H9 (cell line): ENCODE data around the gene CREB5. TPM values are rescaled to one million over a fixed set of nuclear protein-coding genes. Genes with fewer than 3 reads are reported as not detected.

Experiments used
- DNase-seq: peaks from one replicate; pipeline ENCODE4 v3.0.0-alpha.2; 2017
- H2AFZ ChIP-seq: one replicate; pipeline ENCODE4 v1.6.1; 2013; ENCODE audit warnings: mild to moderate bottlenecking, low read length, control low read depth, moderate library complexity
- H2AK5ac ChIP-seq: 2 replicates; pipeline ENCODE4 v1.6.1; 2013; ENCODE audit warnings: low read length, control low read depth, mixed read lengths; ENCODE audit not compliant: insufficient read length
- H2BK120ac ChIP-seq: one replicate; pipeline ENCODE4 v1.6.1; 2013; ENCODE audit warnings: low read depth, mild to moderate bottlenecking, low read length, control low read depth, inconsistent platforms; ENCODE audit not compliant: poor library complexity, severe bottlenecking
- H2BK12ac ChIP-seq: 2 replicates; pipeline ENCODE4 v1.6.1; 2013; ENCODE audit warnings: low read length, control low read depth, mixed read lengths, low read depth; ENCODE audit not compliant: insufficient read length
- H2BK15ac ChIP-seq: 2 replicates; pipeline ENCODE4 v1.6.1; 2013; ENCODE audit warnings: low read depth, low read length, control low read depth
- H2BK20ac ChIP-seq: one replicate; pipeline ENCODE4 v1.6.1; 2013; ENCODE audit warnings: low read depth, mild to moderate bottlenecking, low read length, control low read depth, inconsistent platforms; ENCODE audit not compliant: poor library complexity, severe bottlenecking
- H2BK5ac ChIP-seq: 2 replicates; pipeline ENCODE4 v1.6.1; 2013; ENCODE audit warnings: low read length, control low read depth, mixed read lengths; ENCODE audit not compliant: insufficient read length
- H3K14ac ChIP-seq: 2 replicates; pipeline ENCODE4 v1.6.1; 2013; ENCODE audit warnings: low read length, control low read depth; ENCODE audit not compliant: insufficient read depth
- H3K18ac ChIP-seq: 2 replicates; pipeline ENCODE4 v1.6.1; 2013; ENCODE audit warnings: low read depth, mild to moderate bottlenecking, mixed read lengths, low read length, control low read depth; ENCODE audit not compliant: insufficient read length
- H3K23ac ChIP-seq: 2 replicates; pipeline ENCODE4 v1.6.1; 2013; ENCODE audit warnings: low read length, control low read depth, mixed read lengths, low read depth; ENCODE audit not compliant: insufficient read length
- H3K23me2 ChIP-seq: 2 replicates; pipeline ENCODE4 v1.6.1; 2013; ENCODE audit warnings: low read depth, mild to moderate bottlenecking, mixed read lengths, low read length, control low read depth; ENCODE audit not compliant: insufficient read length, poor library complexity, severe bottlenecking
- H3K27ac ChIP-seq: 2 replicates; pipeline ENCODE4 v1.5.1; 2013; ENCODE audit warnings: low read length, control low read depth, mixed read lengths, low read depth; ENCODE audit not compliant: insufficient read length
- H3K27me3 ChIP-seq: 2 replicates; pipeline ENCODE4 v1.6.1; 2013; ENCODE audit warnings: low read length, control low read depth, inconsistent platforms; ENCODE audit not compliant: insufficient read depth
- H3K4ac ChIP-seq: 2 replicates; pipeline ENCODE4 v1.6.1; 2013; ENCODE audit warnings: low read depth, mild to moderate bottlenecking, control low read depth, inconsistent platforms, low read length, moderate library complexity
- H3K4me1 ChIP-seq: 2 replicates; pipeline ENCODE4 v1.6.1; 2013; ENCODE audit warnings: low read length, control low read depth, inconsistent platforms; ENCODE audit not compliant: insufficient read depth
- H3K4me2 ChIP-seq: 2 replicates; pipeline ENCODE4 v1.6.1; 2013; ENCODE audit warnings: low read length, control low read depth, mixed read lengths; ENCODE audit not compliant: insufficient read length, insufficient read depth
- H3K56ac ChIP-seq: 2 replicates; pipeline ENCODE4 v1.6.1; 2013; ENCODE audit warnings: low read depth, mild to moderate bottlenecking, mixed read lengths, low read length, control low read depth; ENCODE audit not compliant: insufficient read length
- H3K79me1 ChIP-seq: 2 replicates; pipeline ENCODE4 v1.6.1; 2013; ENCODE audit warnings: low read depth, mild to moderate bottlenecking, moderate library complexity, low read length, control low read depth, inconsistent platforms; ENCODE audit not compliant: insufficient read depth, poor library complexity, severe bottlenecking
- H3K79me2 ChIP-seq: 2 replicates; pipeline ENCODE4 v1.6.1; 2013; ENCODE audit warnings: low read length, control low read depth, inconsistent platforms; ENCODE audit not compliant: insufficient read depth
- H3K9ac ChIP-seq: 2 replicates; pipeline ENCODE4 v1.6.1; 2013; ENCODE audit warnings: low read length, control low read depth, mixed read lengths; ENCODE audit not compliant: insufficient read length; ENCODE audit errors: extremely low read depth
- H3K9me3 ChIP-seq: one replicate; pipeline ENCODE4 v1.6.1; 2013; ENCODE audit warnings: low read depth, low read length, inconsistent platforms; ENCODE audit not compliant: control insufficient read depth
- H3T11ph ChIP-seq: one replicate; pipeline ENCODE4 v1.6.1; 2013; ENCODE audit warnings: mild to moderate bottlenecking, low read length, control low read depth, inconsistent platforms
- H4K20me1 ChIP-seq: one replicate; pipeline ENCODE4 v1.6.1; 2013; ENCODE audit not compliant: control insufficient read depth, insufficient read length, insufficient read depth
- H4K5ac ChIP-seq: 2 replicates; pipeline ENCODE4 v1.6.1; 2013; ENCODE audit warnings: low read depth, mild to moderate bottlenecking, mixed read lengths, low read length, control low read depth; ENCODE audit not compliant: insufficient read length
- H4K8ac ChIP-seq: replicated peaks from 2 replicates; pipeline ENCODE4 v1.6.1; 2013; ENCODE audit warnings: low read length, control low read depth, mixed read lengths, low read depth; ENCODE audit not compliant: insufficient read length
- H4K91ac ChIP-seq: 2 replicates; pipeline ENCODE4 v1.6.1; 2013; ENCODE audit warnings: low read depth, mild to moderate bottlenecking, moderate library complexity, mixed read lengths, low read length, control low read depth; ENCODE audit not compliant: insufficient read length
- H3K27ac Mint-ChIP-seq, 3 experiments: 2 replicates in 2 of 3; 3 replicates in 1 of 3; pipeline ENCODE4 v1.8.0; 2020 to 2021; ENCODE audit warnings: mixed read lengths in 3 of 3, mild to moderate bottlenecking in 1 of 3, moderate library complexity in 1 of 3
- H3K27me3 Mint-ChIP-seq: 2 replicates; pipeline ENCODE4 v1.8.0; 2021; ENCODE audit warnings: low read depth, mild to moderate bottlenecking, moderate library complexity, mixed read lengths
- H3K36me3 Mint-ChIP-seq, 3 experiments: 2 replicates in 2 of 3; 3 replicates in 1 of 3; pipeline ENCODE4 v1.8.0; 2020 to 2021; ENCODE audit warnings: low read depth in 3 of 3, mixed read lengths in 3 of 3; ENCODE audit not compliant: insufficient read depth in 1 of 3
- H3K4me1 Mint-ChIP-seq, 2 experiments: 2 replicates each; pipeline ENCODE4 v1.8.0; 2020; ENCODE audit warnings: mixed read lengths in 2 of 2
- H3K4me3 Mint-ChIP-seq, 2 experiments: 2 replicates in 1 of 2; 3 replicates in 1 of 2; pipeline ENCODE4 v1.8.0; 2020 to 2021; ENCODE audit warnings: mild to moderate bottlenecking in 2 of 2, mixed read lengths in 2 of 2, moderate library complexity in 1 of 2
- H3K9me3 Mint-ChIP-seq, 2 experiments: 2 replicates in 1 of 2; 3 replicates in 1 of 2; pipeline ENCODE4 v1.8.0; 2020; ENCODE audit warnings: mild to moderate bottlenecking in 2 of 2, mixed read lengths in 2 of 2, moderate library complexity in 1 of 2
- CTCF ChIP-seq: fragments of 200-600 bp; sonication (generic); conservative IDR thresholded peaks from 3 replicates; pipeline ENCODE4 v1.8.0; 2021; ENCODE audit warnings: antibody characterized with exemption, mild to moderate bottlenecking
- WGBS: extraction: QIAGEN DNeasy Blood & Tissue Kit; methylation state at CpG from one replicate; pipeline ENCODE4 v1.1.7; 2013; ENCODE audit warnings: missing lambda C conversion rate, low lambda C conversion rate, mixed read lengths; ENCODE audit not compliant: insufficient read length; ENCODE audit errors: extremely low coverage; 5-methylcytosine and 5-hydroxymethylcytosine counted together
- total RNA-seq: library from RNA; stranded (reverse); gene quantifications from 2 replicates; pipeline ENCODE4 v1.2.1, GENCODE V29; 2021

The CREB5 gene
- total RNA-seq, 1 experiment from 2014 or later: 4.0 TPM

GRCh38 chr7:28512668-28513440 lies 100.5 kb downstream of the CREB5 start:
- DNase-seq: no peak
- H2BK20ac ChIP-seq: no peak overlapping the region
- H4K5ac ChIP-seq: no peak overlapping the region
- no peaks in the 10 kb centered on the region for H3K79me2 ChIP-seq
- no peak overlapping the region for H3K56ac ChIP-seq
- H3K27me3 Mint-ChIP-seq: no peaks in the 10 kb centered on the region; the same call in none of the 2 replicates
- no peak overlapping the region for H3K27ac ChIP-seq
- H2BK12ac ChIP-seq: no peak overlapping the region
- WGBS: no CpG with 5 or more reads among the region's 9 CpGs
- H3K36me3 Mint-ChIP-seq: no peaks in the 10 kb centered on the region
- H3K18ac ChIP-seq: no peak overlapping the region
- H3K4me2 ChIP-seq: no peak overlapping the region
- H3K4me1 ChIP-seq: peaks cover 13% of the 10 kb centered on the region
- H3K4me1 Mint-ChIP-seq: peaks cover 19 to 20% of the 10 kb centered on the region in 2 experiments
- H2BK15ac ChIP-seq: no peak overlapping the region
- no peak overlapping the region for H2AK5ac ChIP-seq
- no peak overlapping the region for H4K91ac ChIP-seq
- H3K14ac ChIP-seq: no peak overlapping the region
- H2BK120ac ChIP-seq: no peak overlapping the region
- H3T11ph ChIP-seq: no peak overlapping the region
- H3K4ac ChIP-seq: no peak overlapping the region
- no peaks in the 10 kb centered on the region for H3K23me2 ChIP-seq
- H3K9ac ChIP-seq: no peak overlapping the region
- H3K27ac Mint-ChIP-seq: no peak overlapping the region
- H3K9me3 ChIP-seq: no peaks in the 10 kb centered on the region
- H3K9me3 Mint-ChIP-seq: no peaks in the 10 kb centered on the region
- no peak overlapping the region for H2AFZ ChIP-seq
- H3K4me3 Mint-ChIP-seq: no peak overlapping the region
- H2BK5ac ChIP-seq: no peak overlapping the region
- H3K23ac ChIP-seq: no peak overlapping the region
- no peaks in the 10 kb centered on the region for H4K20me1 ChIP-seq
- H4K8ac ChIP-seq: no peak overlapping the region
- H3K27me3 ChIP-seq: no peaks in the 10 kb centered on the region
- H3K79me1 ChIP-seq: no peaks in the 10 kb centered on the region
- TF ChIP-seq CTCF: no peak
